ENCODE data around the gene TUFM. TPM values are rescaled to one million over a fixed set of nuclear protein-coding genes. Genes with fewer than 3 reads are reported as not detected.
A peak's percentile ranks its signal among the peaks of the same experiment; 100 is the strongest.

The TUFM gene
- total RNA-seq, 1 donor from 2014 or later = 74.0 TPM

DNA sequence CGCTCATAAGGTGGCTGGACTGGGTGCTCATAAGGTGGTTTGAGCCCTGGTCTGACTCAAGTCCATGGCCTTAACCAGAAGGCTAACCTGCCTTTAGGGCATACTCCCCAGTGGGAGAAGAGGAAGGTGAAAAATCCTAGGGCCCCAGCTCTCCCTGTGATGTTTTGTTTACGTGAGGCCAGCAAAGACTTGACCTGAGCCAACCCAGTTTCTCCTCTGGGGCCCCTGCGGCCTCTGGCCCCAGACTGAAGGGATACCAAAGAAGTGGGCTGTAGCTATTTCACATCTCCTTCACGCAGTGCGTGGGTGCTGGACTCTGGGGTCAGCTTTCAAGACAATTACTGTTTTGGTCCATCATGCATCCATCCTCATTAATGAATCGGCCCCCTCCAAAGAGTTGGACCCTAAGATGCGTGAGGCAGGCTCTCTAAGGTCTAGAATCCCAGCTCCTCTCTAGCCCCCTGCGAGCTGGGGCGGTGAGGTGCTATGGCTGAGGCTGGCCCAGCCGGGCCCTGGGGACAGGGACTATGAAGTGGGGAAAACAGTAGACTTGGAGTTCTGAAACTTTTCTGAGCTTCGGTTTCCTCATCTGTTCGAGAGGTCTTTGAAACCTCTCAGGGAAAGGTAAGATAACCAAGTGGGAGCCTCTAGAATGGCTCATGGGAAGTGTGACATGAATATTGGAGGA is 19.0 kb upstream of the TUFM start:
- H3K79me2 ChIP-seq (ENCODE audit: low read depth) = peaks cover 32% of the 10 kb centered on the region
- peak overlapping the region; percentile 80 for H3K4me2 ChIP-seq
- H3K27ac ChIP-seq = no peak overlapping the region
- H3K27me3 ChIP-seq = no peaks in the 10 kb centered on the region
- DNase-seq (ENCODE audit: low spot score) = no peak
- H2AFZ ChIP-seq (replicated peaks) = no peak overlapping the region
- H3K9me3 ChIP-seq (ENCODE audit: low read depth) = no peaks in the 10 kb centered on the region
- Mint-ChIP-seq H3K4me3 (peak overlapping the region; percentile 99), H3K9me3 (no peaks in the 10 kb centered on the region), H3K27ac (no peak overlapping the region), H3K4me1 (peaks cover 17% of the 10 kb centered on the region), H3K27me3 (ENCODE audit: insufficient read depth, low read depth) (no peaks in the 10 kb centered on the region), H3K36me3 (peaks cover 14% of the 10 kb centered on the region)
- H3K4me3 ChIP-seq = peak overlapping the region; percentile 95
- H3K36me3 ChIP-seq = no peaks in the 10 kb centered on the region
- peaks cover 4% of the 10 kb centered on the region for H3F3A ChIP-seq (ENCODE audit: low read depth)
- TF ChIP-seq, protein P1, sequence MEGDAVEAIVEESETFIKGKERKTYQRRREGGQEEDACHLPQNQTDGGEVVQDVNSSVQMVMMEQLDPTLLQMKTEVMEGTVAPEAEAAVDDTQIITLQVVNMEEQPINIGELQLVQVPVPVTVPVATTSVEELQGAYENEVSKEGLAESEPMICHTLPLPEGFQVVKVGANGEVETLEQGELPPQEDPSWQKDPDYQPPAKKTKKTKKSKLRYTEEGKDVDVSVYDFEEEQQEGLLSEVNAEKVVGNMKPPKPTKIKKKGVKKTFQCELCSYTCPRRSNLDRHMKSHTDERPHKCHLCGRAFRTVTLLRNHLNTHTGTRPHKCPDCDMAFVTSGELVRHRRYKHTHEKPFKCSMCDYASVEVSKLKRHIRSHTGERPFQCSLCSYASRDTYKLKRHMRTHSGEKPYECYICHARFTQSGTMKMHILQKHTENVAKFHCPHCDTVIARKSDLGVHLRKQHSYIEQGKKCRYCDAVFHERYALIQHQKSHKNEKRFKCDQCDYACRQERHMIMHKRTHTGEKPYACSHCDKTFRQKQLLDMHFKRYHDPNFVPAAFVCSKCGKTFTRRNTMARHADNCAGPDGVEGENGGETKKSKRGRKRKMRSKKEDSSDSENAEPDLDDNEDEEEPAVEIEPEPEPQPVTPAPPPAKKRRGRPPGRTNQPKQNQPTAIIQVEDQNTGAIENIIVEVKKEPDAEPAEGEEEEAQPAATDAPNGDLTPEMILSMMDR (IDR thresholded peaks at IDR 0.05) = no peak
- TF ChIP-seq EZH2phosphoT487 (IDR thresholded peaks at IDR 0.05) (no peak), EZH2 (IDR thresholded peaks at IDR 0.05) (no peak)
- H3K4me1 ChIP-seq = no peaks in the 10 kb centered on the region
- peaks cover 9% of the 10 kb centered on the region for H4K20me1 ChIP-seq (ENCODE audit: low read depth)
- peak overlapping the region; percentile 97 for H3K9ac ChIP-seq

DNA sequence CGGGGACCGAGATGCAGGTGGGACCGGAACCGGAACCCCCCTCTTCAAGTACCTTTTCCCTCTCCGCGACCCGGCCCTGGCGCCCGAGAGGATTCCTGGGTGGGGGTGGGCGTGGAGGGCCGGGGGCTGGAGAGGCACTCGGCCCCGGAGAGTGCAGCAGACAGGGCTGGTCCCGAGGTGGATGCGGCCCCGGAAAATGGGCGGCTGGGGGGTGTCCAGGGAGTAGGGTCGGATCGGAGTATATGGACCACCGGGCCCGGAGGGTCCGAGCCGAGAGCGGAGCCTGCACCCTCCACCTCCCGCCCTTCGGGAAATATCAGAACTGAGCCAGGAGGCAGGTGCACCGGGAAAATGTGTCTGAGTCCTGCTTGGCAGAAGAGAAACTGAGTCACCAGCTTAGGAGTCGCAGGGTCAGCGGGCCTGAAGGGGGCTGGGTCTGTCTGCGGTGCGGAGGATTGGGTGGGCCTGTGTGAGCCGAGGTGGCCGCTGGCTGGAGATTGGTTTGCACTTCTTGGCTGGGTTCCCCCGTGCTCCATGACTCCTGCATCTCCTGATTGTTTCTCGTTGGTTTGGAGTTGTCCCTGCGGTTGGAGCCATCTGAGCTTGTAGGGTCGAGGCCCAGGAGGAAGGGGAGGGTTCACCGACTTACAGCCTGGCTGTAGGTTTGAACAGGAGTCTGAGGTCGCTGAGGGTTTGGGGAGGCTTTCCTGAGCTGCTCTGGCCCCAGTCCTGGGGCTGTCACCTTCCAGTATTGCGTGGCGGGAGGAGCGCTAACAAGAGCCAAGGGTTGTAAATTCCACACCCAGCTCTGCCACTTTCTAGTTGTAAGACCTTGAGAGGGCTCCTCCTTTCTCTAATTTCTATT is 18.0 kb upstream of the TUFM start:
- TF ChIP-seq EZH2 (IDR thresholded peaks at IDR 0.05) (no peak), EZH2phosphoT487 (IDR thresholded peaks at IDR 0.05) (no peak)
- TF ChIP-seq, protein P1 (IDR thresholded peaks at IDR 0.05) = no peak
- H3K36me3 ChIP-seq = no peaks in the 10 kb centered on the region
- peak overlapping the region; percentile 97 for H3K9ac ChIP-seq
- H3K4me3 Mint-ChIP-seq = peak overlapping the region; percentile 99
- peaks cover 17% of the 10 kb centered on the region for H3K4me1 Mint-ChIP-seq
- H3K4me1 ChIP-seq = no peaks in the 10 kb centered on the region
- H2AFZ ChIP-seq (replicated peaks) = peak overlapping the region; percentile 100
- H3K4me3 ChIP-seq = peak overlapping the region; percentile 95
- peak overlapping the region; percentile 98 for H3K27ac ChIP-seq
- H3K9me3 ChIP-seq (ENCODE audit: low read depth) = no peaks in the 10 kb centered on the region
- H3K27me3 Mint-ChIP-seq (ENCODE audit: insufficient read depth, low read depth) = no peaks in the 10 kb centered on the region
- peaks cover 9% of the 10 kb centered on the region for H4K20me1 ChIP-seq (ENCODE audit: low read depth)
- peak overlapping the region; percentile 80 for H3K4me2 ChIP-seq
- H3F3A ChIP-seq (ENCODE audit: low read depth) = peaks cover 4% of the 10 kb centered on the region
- no peaks in the 10 kb centered on the region for H3K27me3 ChIP-seq
- H3K27ac Mint-ChIP-seq = peak overlapping the region; percentile 88
- peaks cover 8% of the 10 kb centered on the region for H3K36me3 Mint-ChIP-seq
- peak; percentile 39 for DNase-seq (ENCODE audit: low spot score)
- H3K79me2 ChIP-seq (ENCODE audit: low read depth) = peaks cover 32% of the 10 kb centered on the region
- H3K9me3 Mint-ChIP-seq = no peaks in the 10 kb centered on the region

DNA sequence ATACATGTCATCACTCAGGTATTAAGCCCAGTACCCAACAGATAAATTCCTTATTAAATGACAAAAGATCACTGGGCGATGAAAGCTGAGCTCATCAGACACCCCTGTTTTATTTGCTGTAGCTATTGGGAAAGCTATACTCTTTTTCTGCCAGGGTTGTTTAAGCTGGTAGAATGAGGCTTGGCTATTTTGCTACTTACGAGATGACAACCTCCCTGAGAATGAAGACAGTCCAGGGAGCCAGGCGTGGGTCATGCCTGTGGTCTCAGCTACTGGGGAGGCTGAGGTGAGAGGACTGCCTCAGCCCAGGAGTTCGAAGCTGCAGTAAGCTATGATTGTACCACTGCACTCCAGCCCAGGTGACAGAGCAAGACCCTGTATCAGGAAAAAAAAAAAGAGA is 13.2 kb upstream of the TUFM start:
- no peak for DNase-seq (ENCODE audit: low spot score)
- no peaks in the 10 kb centered on the region for H3K9me3 Mint-ChIP-seq
- H3K4me1 Mint-ChIP-seq = peaks cover 3% of the 10 kb centered on the region

More for the DNA sequence above, 13.2 kb upstream of the TUFM start:
- no peaks in the 10 kb centered on the region for H3K9me3 ChIP-seq (ENCODE audit: low read depth)
- H3K4me3 ChIP-seq = no peak overlapping the region
- Mint-ChIP-seq H3K36me3 (peaks cover 3% of the 10 kb centered on the region), H3K27me3 (ENCODE audit: insufficient read depth, low read depth) (no peaks in the 10 kb centered on the region), H3K27ac (no peak overlapping the region), H3K4me3 (no peak overlapping the region)
- H3K9ac ChIP-seq = no peak overlapping the region
- H3K4me1 ChIP-seq = no peaks in the 10 kb centered on the region
- no peaks in the 10 kb centered on the region for H4K20me1 ChIP-seq (ENCODE audit: low read depth)
- TF ChIP-seq EZH2 (IDR thresholded peaks at IDR 0.05) (no peak), EZH2phosphoT487 (IDR thresholded peaks at IDR 0.05) (no peak)
- TF ChIP-seq, protein P1 (IDR thresholded peaks at IDR 0.05) = no peak
- peaks cover 11% of the 10 kb centered on the region for H3K79me2 ChIP-seq (ENCODE audit: low read depth)
- no peak overlapping the region for H3K4me2 ChIP-seq
- no peaks in the 10 kb centered on the region for H3K36me3 ChIP-seq
- peaks cover 4% of the 10 kb centered on the region for H3F3A ChIP-seq (ENCODE audit: low read depth)
- H3K27me3 ChIP-seq = no peaks in the 10 kb centered on the region
- H2AFZ ChIP-seq (replicated peaks) = no peak overlapping the region
- H3K27ac ChIP-seq = no peak overlapping the region
